ENCODE measurements around the gene IFNL1. TPM values are rescaled to one million over a fixed set of nuclear protein-coding genes. Genes with fewer than 3 reads are reported as not detected.
"Not testable (repeated sequence)": the region's sequence is repeated elsewhere in the genome, so short reads cannot be mapped to it uniquely, and the experiment has no call there.

Gene IFNL1
- total RNA-seq, 4 donors from 2014 or later, result not detected

- TF ChIP-seq CTCF (IDR thresholded peaks at IDR 0.05; ENCODE audit: low read depth), result no peak
These were observed 31.6 kb upstream of the IFNL1 start for GRCh38 chr19:39264306-39265290.

- TF ChIP-seq CTCF (IDR thresholded peaks at IDR 0.05; ENCODE audit: low read depth), result no peak
These were observed 30.8 kb upstream of the IFNL1 start for GRCh38 chr19:39265321-39265916.

GRCh38 chr19:39268085-39268484 is 28.1 kb upstream of the IFNL1 start, which contains the start of gene IFNL2:
Gene IFNL2, plus strand, starts transcription at chr19:39268396. Its CDS starts 173 bp downstream, at chr19:39268569.
- TF ChIP-seq CTCF (IDR thresholded peaks at IDR 0.05; ENCODE audit: low read depth), result not testable (repeated sequence)

GRCh38 chr19:39270036-39270871 is 26.0 kb upstream of the IFNL1 start:
- TF ChIP-seq CTCF (IDR thresholded peaks at IDR 0.05; ENCODE audit: low read depth), result no peak

GRCh38 chr19:39275578-39275977 is 20.6 kb upstream of the IFNL1 start:
- TF ChIP-seq CTCF (IDR thresholded peaks at IDR 0.05; ENCODE audit: low read depth), result no peak

GRCh38 chr19:39276740-39277139 is 19.5 kb upstream of the IFNL1 start:
- TF ChIP-seq CTCF (IDR thresholded peaks at IDR 0.05; ENCODE audit: low read depth), result no peak

Measured in subcutaneous adipose tissue (tissue), 4 donors.